Liver (tissue), 3 donors: ENCODE results near the gene PLA2R1.

Source experiments
- GABPA ChIP-seq, 2 donors: IDR thresholded peaks in 1 of 2; conservative IDR thresholded peaks in 1 of 2; 2 replicates each; pipeline ENCODE4 v1.6.1; 2016; ENCODE audit warnings: antibody characterized with exemption in 2 of 2, mild to moderate bottlenecking in 1 of 2, moderate library complexity in 1 of 2
- REST ChIP-seq: IDR thresholded peaks from 2 replicates; pipeline ENCODE4 v1.6.1; 2016; ENCODE audit warnings: antibody characterized with exemption, mild to moderate bottlenecking
- TF ChIP-seq, protein P1 (sequence below): fragments of 150-350 bp; IDR thresholded peaks from 2 replicates; pipeline ENCODE4 v1.5.1; 2017; ENCODE audit warnings: improper control_type of control experiment, low read depth, low read length; ENCODE audit not compliant: missing input control
- TF ChIP-seq, protein P2 (sequence below): IDR thresholded peaks from 2 replicates; pipeline ENCODE4 v1.6.1; 2016; ENCODE audit warnings: antibody characterized with exemption
- TF ChIP-seq, protein P3 (sequence below): IDR thresholded peaks from 2 replicates; pipeline ENCODE4 v1.6.1; 2016; ENCODE audit warnings: antibody characterized with exemption
- donor health status: healthy.
- donor health status: healthy.

- TF ChIP-seq REST, result no peak
- TF ChIP-seq, protein P1, sequence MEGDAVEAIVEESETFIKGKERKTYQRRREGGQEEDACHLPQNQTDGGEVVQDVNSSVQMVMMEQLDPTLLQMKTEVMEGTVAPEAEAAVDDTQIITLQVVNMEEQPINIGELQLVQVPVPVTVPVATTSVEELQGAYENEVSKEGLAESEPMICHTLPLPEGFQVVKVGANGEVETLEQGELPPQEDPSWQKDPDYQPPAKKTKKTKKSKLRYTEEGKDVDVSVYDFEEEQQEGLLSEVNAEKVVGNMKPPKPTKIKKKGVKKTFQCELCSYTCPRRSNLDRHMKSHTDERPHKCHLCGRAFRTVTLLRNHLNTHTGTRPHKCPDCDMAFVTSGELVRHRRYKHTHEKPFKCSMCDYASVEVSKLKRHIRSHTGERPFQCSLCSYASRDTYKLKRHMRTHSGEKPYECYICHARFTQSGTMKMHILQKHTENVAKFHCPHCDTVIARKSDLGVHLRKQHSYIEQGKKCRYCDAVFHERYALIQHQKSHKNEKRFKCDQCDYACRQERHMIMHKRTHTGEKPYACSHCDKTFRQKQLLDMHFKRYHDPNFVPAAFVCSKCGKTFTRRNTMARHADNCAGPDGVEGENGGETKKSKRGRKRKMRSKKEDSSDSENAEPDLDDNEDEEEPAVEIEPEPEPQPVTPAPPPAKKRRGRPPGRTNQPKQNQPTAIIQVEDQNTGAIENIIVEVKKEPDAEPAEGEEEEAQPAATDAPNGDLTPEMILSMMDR, result no peak
- TF ChIP-seq, protein P2, sequence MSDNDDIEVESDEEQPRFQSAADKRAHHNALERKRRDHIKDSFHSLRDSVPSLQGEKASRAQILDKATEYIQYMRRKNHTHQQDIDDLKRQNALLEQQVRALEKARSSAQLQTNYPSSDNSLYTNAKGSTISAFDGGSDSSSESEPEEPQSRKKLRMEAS, result no peak
- TF ChIP-seq, protein P3, sequence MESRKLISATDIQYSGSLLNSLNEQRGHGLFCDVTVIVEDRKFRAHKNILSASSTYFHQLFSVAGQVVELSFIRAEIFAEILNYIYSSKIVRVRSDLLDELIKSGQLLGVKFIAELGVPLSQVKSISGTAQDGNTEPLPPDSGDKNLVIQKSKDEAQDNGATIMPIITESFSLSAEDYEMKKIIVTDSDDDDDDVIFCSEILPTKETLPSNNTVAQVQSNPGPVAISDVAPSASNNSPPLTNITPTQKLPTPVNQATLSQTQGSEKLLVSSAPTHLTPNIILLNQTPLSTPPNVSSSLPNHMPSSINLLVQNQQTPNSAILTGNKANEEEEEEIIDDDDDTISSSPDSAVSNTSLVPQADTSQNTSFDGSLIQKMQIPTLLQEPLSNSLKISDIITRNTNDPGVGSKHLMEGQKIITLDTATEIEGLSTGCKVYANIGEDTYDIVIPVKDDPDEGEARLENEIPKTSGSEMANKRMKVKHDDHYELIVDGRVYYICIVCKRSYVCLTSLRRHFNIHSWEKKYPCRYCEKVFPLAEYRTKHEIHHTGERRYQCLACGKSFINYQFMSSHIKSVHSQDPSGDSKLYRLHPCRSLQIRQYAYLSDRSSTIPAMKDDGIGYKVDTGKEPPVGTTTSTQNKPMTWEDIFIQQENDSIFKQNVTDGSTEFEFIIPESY, result no peak
- TF ChIP-seq GABPA (IDR thresholded peaks at IDR 0.05 in 1 of 2, conservative IDR thresholded peaks at IDR 0.05 in 1 of 2), result no peak
These were observed 30.0 kb upstream of the PLA2R1 start for GRCh38 chr2:160092445-160092844.
